ENCODE data around the gene SDK2. TPM values are rescaled to one million over a fixed set of nuclear protein-coding genes. Genes with fewer than 3 reads are reported as not detected.

The SDK2 gene
- total and polyA plus RNA-seq, 9 of the 15 experiments (the other 6 are each of a cell fraction or from before 2014, with no cell fraction given) = 0.04 TPM; not detected in 8

GRCh38 chr17:73539166-73539565, 105.1 kb downstream of the SDK2 start:
- Histone ChIP-seq H3K79me2 (ENCODE audit: control insufficient read depth, insufficient read depth, low read length) (no peaks in the 10 kb centered on the region), H3K36me3 (ENCODE audit: control insufficient read depth, insufficient read depth, low read length) (no peaks in the 10 kb centered on the region)
- TF ChIP-seq MECOM (CRISPR knock-in tag; IDR thresholded peaks at IDR 0.05) (no peak), KDM2B (CRISPR knock-in tag; IDR thresholded peaks at IDR 0.05) (no peak), TAF7 (tag; IDR thresholded peaks at IDR 0.05) (no peak), ZNF445 (CRISPR knock-in tag; IDR thresholded peaks at IDR 0.05; ENCODE audit: low read depth) (no peak), ZNF609 (CRISPR knock-in tag; IDR thresholded peaks at IDR 0.05; ENCODE audit: borderline replicate concordance) (no peak), STAT5A (IDR thresholded peaks at IDR 0.05; ENCODE audit: borderline replicate concordance, low read length) (no peak), POLR2A (conservative IDR thresholded peaks at IDR 0.05) (no peak), NR2C2 (CRISPR knock-in tag; IDR thresholded peaks at IDR 0.05) (no peak), NR2C2 (tag; IDR thresholded peaks at IDR 0.05) (no peak), RBM25 (IDR thresholded peaks at IDR 0.05; ENCODE audit: low read depth, low read length, severe bottlenecking) (no peak), ELK1 (CRISPR knock-in tag; IDR thresholded peaks at IDR 0.05) (no peak)
- TF ChIP-seq, protein P1, sequence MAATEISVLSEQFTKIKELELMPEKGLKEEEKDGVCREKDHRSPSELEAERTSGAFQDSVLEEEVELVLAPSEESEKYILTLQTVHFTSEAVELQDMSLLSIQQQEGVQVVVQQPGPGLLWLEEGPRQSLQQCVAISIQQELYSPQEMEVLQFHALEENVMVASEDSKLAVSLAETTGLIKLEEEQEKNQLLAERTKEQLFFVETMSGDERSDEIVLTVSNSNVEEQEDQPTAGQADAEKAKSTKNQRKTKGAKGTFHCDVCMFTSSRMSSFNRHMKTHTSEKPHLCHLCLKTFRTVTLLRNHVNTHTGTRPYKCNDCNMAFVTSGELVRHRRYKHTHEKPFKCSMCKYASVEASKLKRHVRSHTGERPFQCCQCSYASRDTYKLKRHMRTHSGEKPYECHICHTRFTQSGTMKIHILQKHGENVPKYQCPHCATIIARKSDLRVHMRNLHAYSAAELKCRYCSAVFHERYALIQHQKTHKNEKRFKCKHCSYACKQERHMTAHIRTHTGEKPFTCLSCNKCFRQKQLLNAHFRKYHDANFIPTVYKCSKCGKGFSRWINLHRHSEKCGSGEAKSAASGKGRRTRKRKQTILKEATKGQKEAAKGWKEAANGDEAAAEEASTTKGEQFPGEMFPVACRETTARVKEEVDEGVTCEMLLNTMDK (IDR thresholded peaks at IDR 0.05; ENCODE audit: borderline replicate concordance, insufficient read depth, low read depth, low read length, poor library complexity, severe bottlenecking) = no peak
- TF ChIP-seq, protein P2, sequence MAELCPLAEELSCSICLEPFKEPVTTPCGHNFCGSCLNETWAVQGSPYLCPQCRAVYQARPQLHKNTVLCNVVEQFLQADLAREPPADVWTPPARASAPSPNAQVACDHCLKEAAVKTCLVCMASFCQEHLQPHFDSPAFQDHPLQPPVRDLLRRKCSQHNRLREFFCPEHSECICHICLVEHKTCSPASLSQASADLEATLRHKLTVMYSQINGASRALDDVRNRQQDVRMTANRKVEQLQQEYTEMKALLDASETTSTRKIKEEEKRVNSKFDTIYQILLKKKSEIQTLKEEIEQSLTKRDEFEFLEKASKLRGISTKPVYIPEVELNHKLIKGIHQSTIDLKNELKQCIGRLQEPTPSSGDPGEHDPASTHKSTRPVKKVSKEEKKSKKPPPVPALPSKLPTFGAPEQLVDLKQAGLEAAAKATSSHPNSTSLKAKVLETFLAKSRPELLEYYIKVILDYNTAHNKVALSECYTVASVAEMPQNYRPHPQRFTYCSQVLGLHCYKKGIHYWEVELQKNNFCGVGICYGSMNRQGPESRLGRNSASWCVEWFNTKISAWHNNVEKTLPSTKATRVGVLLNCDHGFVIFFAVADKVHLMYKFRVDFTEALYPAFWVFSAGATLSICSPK (IDR thresholded peaks at IDR 0.05; ENCODE audit: borderline replicate concordance) = no peak

More at GRCh38 chr17:73539166-73539565, 105.1 kb downstream of the SDK2 start:
- intact Hi-C loops (cut with micrococcal nuclease) = no loop called here
- Histone ChIP-seq H3K9ac (ENCODE audit: insufficient read depth in 1 of 2, low read depth in 2 of 2, low read length in 2 of 2) (no peak overlapping the region), H3K27ac (ENCODE audit: extremely low read depth, low read depth, low read length) (no peak overlapping the region), H3K9me3 (replicated peaks; ENCODE audit: control insufficient read depth, insufficient read depth, low read depth, low read length) (no peaks in the 10 kb centered on the region), H3K4me1 (replicated peaks in 1 of 2; ENCODE audit: control insufficient read depth in 2 of 2, insufficient read depth in 2 of 2, low read length in 2 of 2) (no peaks in the 10 kb centered on the region), H2AFZ (ENCODE audit: low read depth, low read length) (no peak overlapping the region), H4K20me1 (replicated peaks; ENCODE audit: control insufficient read depth, insufficient read depth, low read length) (peaks cover 6% of the 10 kb centered on the region; the same call in 1 of the 2 replicates), H3K27me3 (ENCODE audit: control insufficient read depth in 2 of 2, insufficient read depth in 2 of 2, low read length in 2 of 2) (peaks cover 2 to 67% of the 10 kb centered on the region in 2 experiments; a peak in 3 of 5 replicates), H3K4me2 (ENCODE audit: insufficient read depth, low read length) (no peak overlapping the region), H3K9me1 (ENCODE audit: control insufficient read depth, insufficient read depth, low read length) (no peaks in the 10 kb centered on the region), H3K4me3 (no peak overlapping the region)
- DNase-seq (ENCODE audit: extremely low read depth in 1 of 4, low spot score in 3 of 4) (no peak), FAIRE-seq (no peak), ATAC-seq (no peak)
- in situ Hi-C loops (cut with MboI) = no loop called here
- no TSS peak for BruUV-seq (replicated peaks)
- CTCF ChIA-PET (ENCODE audit: low intra/inter-chr PET ratio) = no interaction called here
- POLR2A ChIA-PET = interaction anchor here (1.6 kb wide), 1 partner anchor 12 kb away, joined by 4 read pairs; no protein-coding TSS in a partner anchor
- WGBS (ENCODE audit: insufficient coverage, low coverage, missing lambda C conversion rate) = 0% methylated on average over 7 of the region's 9 CpGs

All from K562 (cell line).